OCI-LY1 (cell line): ENCODE results near the gene GTF3C5.

Experiments used
- H2AFZ ChIP-seq: fragments of 200-600 bp; sonication (generic), shearing (Covaris generic); 2 replicates; pipeline ENCODE4 v1.6.0; 2014; ENCODE audit warnings: antibody characterized with exemption, mild to moderate bottlenecking, low read length
- H3F3A ChIP-seq: fragments of 200-600 bp; sonication (generic), shearing (Covaris generic); 2 replicates; pipeline ENCODE4 v1.6.0; 2014; ENCODE audit warnings: mild to moderate bottlenecking, antibody characterized with exemption, low read length, moderate library complexity; ENCODE audit not compliant: insufficient read depth
- H3K27ac ChIP-seq: fragments of 200-600 bp; sonication (generic); 2 replicates; pipeline ENCODE4 v1.5.1; 2014; ENCODE audit warnings: low read length, mixed run types, mild to moderate bottlenecking, low read depth; ENCODE audit not compliant: poor library complexity, severe bottlenecking
- H3K27me3 ChIP-seq: fragments of 200-600 bp; sonication (generic); 2 replicates; pipeline ENCODE4 v1.6.0; 2014; ENCODE audit warnings: antibody characterized with exemption, mild to moderate bottlenecking, low read length, moderate library complexity; ENCODE audit not compliant: insufficient read depth
- H3K36me3 ChIP-seq: fragments of 200-600 bp; sonication (generic); 2 replicates; pipeline ENCODE4 v1.6.1; 2014; ENCODE audit warnings: mild to moderate bottlenecking, antibody characterized with exemption, low read length, moderate library complexity, mixed read lengths; ENCODE audit not compliant: insufficient read depth
- H3K4me1 ChIP-seq: fragments of 200-600 bp; sonication (generic); 2 replicates; pipeline ENCODE4 v1.5.1; 2014; ENCODE audit warnings: mild to moderate bottlenecking, low read length, moderate library complexity; ENCODE audit not compliant: insufficient read depth, severe bottlenecking
- H3K4me2 ChIP-seq: fragments of 200-600 bp; sonication (generic), shearing (Covaris generic); 2 replicates; pipeline ENCODE4 v1.6.1; 2014; ENCODE audit warnings: low read length
- H3K4me3 ChIP-seq: fragments of 200-600 bp; sonication (generic); 2 replicates; pipeline ENCODE4 v1.5.1; 2014; ENCODE audit warnings: low read length, low read depth, mild to moderate bottlenecking, mixed read lengths; ENCODE audit not compliant: poor library complexity, severe bottlenecking
- H3K79me2 ChIP-seq: fragments of 200-600 bp; shearing (Covaris generic); 2 replicates; pipeline ENCODE4 v1.6.1; 2016; ENCODE audit warnings: mixed run types, low read length, mixed read lengths; ENCODE audit not compliant: insufficient read depth
- H3K9ac ChIP-seq: fragments of 200-600 bp; sonication (generic), shearing (Covaris generic); 2 replicates; pipeline ENCODE4 v1.6.1; 2014; ENCODE audit warnings: mild to moderate bottlenecking, low read length, mixed read lengths
- H3K9me2 ChIP-seq: fragments of 200-600 bp; sonication (generic), shearing (Covaris generic); 2 replicates; pipeline ENCODE4 v1.6.1; 2014; ENCODE audit warnings: low read depth, mild to moderate bottlenecking, low read length, mixed read lengths
- H3K9me3 ChIP-seq: fragments of 200-600 bp; shearing (Covaris generic); 2 replicates; pipeline ENCODE4 v1.6.1; 2014; ENCODE audit warnings: low read length, mixed read lengths
- H4K20me1 ChIP-seq: fragments of 200-600 bp; sonication (generic), shearing (Covaris generic); 2 replicates; pipeline ENCODE4 v1.6.0; 2016; ENCODE audit warnings: mild to moderate bottlenecking, low read length; ENCODE audit not compliant: insufficient read depth
- CTCF ChIP-seq: fragments of 200-600 bp; sonication (generic), shearing (Covaris generic); IDR thresholded peaks from 2 replicates; pipeline ENCODE4 v1.5.1; 2017; ENCODE audit warnings: mild to moderate bottlenecking, antibody characterized with exemption, low read length, moderate library complexity, mixed read lengths
- EZH2 ChIP-seq: fragments of 200-600 bp; sonication (generic), shearing (Covaris generic); IDR thresholded peaks from 2 replicates; pipeline ENCODE4 v1.8.0; 2017; ENCODE audit warnings: borderline replicate concordance, mixed run types, mild to moderate bottlenecking, antibody characterized with exemption, low read length, moderate library complexity, mixed read lengths

GTF3C5 gene

GRCh38 chr9:133074111-133074651 is 43.4 kb downstream of the GTF3C5 start:
- Histone ChIP-seq H3K9ac (no peak overlapping the region), H3F3A (no peaks in the 10 kb centered on the region), H2AFZ (no peak overlapping the region), H3K4me2 (no peak overlapping the region), H3K4me3 (no peak overlapping the region), H3K9me2 (no peaks in the 10 kb centered on the region), H3K36me3 (no peaks in the 10 kb centered on the region), H3K79me2 (no peaks in the 10 kb centered on the region), H3K27ac (no peak overlapping the region), H3K9me3 (no peaks in the 10 kb centered on the region), H3K27me3 (no peaks in the 10 kb centered on the region), H4K20me1 (no peaks in the 10 kb centered on the region), H3K4me1 (no peaks in the 10 kb centered on the region)
- TF ChIP-seq EZH2 (no peak), CTCF (no peak)

GRCh38 chr9:133075925-133076630 is 45.3 kb downstream of the GTF3C5 start:
- Histone ChIP-seq H3K79me2 (no peaks in the 10 kb centered on the region), H3K4me3 (no peak overlapping the region), H3F3A (no peaks in the 10 kb centered on the region), H3K9me3 (no peaks in the 10 kb centered on the region), H2AFZ (no peak overlapping the region), H3K27ac (no peak overlapping the region), H3K36me3 (no peaks in the 10 kb centered on the region), H3K9me2 (no peaks in the 10 kb centered on the region), H4K20me1 (no peaks in the 10 kb centered on the region), H3K4me1 (no peaks in the 10 kb centered on the region), H3K27me3 (no peaks in the 10 kb centered on the region), H3K9ac (no peak overlapping the region), H3K4me2 (no peak overlapping the region)
- no peak for TF ChIP-seq CTCF
- no peak for TF ChIP-seq EZH2

- Histone ChIP-seq H3K79me2 (no peaks in the 10 kb centered on the region), H3K4me3 (no peak overlapping the region), H2AFZ (no peak overlapping the region), H3K9me3 (no peaks in the 10 kb centered on the region), H3K9ac (no peak overlapping the region), H3K4me1 (no peaks in the 10 kb centered on the region), H3K4me2 (no peak overlapping the region), H3F3A (no peaks in the 10 kb centered on the region), H3K27me3 (no peaks in the 10 kb centered on the region), H3K36me3 (no peaks in the 10 kb centered on the region), H4K20me1 (no peaks in the 10 kb centered on the region), H3K27ac (no peak overlapping the region), H3K9me2 (no peaks in the 10 kb centered on the region)
- TF ChIP-seq EZH2 (no peak), CTCF (no peak)
These were observed 45.9 kb downstream of the GTF3C5 start for GRCh38 chr9:133076691-133077090.
